HuH-7.5 (cell line): ENCODE measurements around the gene MS4A10.
"Not testable (repeated sequence)": the region's sequence is repeated elsewhere in the genome, so short reads cannot be mapped to it uniquely, and the experiment has no call there.

Experiments used
- DNase-seq: peaks from one replicate; pipeline ENCODE4 v3.0.0; 2011; ENCODE audit warnings: low spot score

Gene MS4A10

DNA sequence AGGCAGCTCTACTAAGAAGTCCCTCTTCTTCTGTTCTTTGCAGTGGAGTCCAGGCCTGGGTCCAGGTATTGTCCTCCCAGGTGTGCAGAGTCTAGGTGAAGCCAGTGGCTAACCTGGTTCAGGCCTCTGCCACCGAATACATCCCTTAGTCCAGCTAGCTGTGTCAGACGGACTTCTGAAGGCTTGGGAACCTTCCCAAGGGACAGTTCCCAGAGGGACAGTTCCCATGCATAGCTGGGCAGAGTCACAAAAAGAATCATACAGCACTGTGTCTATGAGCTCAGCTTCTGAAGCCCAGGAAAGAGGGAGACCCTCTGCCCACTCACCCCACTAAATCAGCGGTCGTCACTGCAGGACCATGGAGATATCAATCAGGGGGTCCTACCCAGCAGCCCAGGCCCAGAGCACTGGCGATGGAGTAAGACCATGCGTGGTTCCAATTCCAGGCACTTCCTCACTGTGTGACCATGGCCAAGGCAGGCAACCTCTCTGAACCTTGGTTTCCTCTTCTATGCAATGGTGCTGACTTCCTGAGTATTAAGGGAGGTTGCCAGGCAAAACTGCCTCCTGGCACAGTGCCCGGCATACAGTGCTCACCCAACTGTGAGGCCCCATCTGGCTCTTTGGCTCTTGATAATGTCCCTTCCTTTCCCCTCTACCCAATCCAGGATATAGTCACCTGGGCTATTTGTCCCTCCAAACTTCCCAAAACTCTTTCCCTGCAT lies 3.4 kb downstream of the MS4A10 start:
- no peak for DNase-seq

DNA sequence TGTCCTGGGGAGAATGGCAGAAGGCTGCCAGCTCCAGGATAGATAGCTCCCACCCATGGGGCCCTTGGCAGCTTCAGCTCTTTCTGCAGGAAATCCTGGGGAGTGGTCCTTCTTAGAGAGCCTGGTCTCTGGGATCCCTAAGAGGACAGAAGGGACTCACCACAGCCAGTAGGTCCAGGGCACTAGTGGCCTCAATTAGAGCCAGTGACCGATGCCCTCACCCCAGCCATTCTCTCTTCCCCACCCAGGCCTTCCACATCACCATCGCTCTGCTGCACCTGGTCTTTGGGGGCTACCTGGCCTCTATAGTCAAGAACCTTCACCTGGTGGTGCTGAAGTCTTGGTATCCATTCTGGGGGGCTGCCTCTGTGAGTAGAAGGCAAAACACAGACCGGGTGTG lies 5.6 kb downstream of the MS4A10 start:
- DNase-seq, result no peak

DNA sequence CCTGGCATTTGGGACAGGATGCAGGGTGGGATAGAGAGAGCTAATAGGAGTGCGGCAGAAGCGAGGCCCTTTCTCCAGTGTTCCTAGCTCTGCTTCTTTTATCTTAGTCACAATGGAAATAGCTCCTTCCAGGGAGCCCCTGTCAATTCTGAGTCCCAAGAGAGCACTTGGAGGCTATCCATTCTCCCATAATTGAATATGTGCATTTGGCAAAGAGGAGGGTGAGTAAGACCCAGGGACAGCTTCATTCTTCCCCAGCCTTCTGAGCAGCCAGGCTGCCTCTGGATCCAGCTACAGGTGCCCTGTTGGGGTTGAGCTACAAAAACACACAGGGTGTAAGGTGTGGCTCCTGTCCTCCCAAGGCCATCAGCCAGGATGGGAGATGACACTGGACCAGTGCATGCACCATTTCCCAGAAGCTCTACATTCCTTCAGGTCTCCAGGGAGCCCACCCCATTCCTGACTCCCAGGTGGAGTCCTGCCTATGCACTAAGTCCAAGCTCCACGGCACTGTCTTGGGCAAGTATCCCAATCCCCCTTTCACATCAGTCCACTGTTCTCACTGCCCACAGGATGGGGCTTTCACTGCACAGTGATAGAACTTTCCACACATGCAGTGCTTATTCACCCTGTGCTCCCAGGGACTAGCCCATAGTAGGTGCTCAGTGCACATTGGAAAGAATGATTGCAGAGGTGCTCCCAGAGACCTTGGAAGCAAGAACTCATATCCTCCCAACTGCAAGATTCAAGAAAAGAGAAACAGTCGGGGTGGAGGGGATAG lies 6.2 kb downstream of the MS4A10 start:
- no peak for DNase-seq

DNA sequence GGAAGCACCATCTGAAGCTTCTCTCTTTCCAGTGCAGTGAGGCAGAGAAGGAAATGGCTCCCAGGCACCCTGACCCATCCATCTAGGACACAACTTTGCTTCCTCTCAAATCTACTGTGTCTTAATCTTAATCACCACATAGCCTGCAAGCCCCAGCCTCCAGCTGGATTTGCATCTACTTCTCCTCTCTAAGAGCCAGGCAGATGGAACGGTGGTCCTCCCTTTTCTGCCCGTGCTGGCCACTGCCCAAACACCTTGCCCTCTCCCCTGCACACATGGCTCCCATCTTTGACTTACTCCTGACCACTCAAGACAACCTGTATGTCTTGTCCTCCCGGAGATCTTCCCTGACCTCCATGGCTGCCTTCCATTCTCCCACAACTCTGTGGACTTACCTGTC lies 7.4 kb downstream of the MS4A10 start:
- no peak for DNase-seq

DNA sequence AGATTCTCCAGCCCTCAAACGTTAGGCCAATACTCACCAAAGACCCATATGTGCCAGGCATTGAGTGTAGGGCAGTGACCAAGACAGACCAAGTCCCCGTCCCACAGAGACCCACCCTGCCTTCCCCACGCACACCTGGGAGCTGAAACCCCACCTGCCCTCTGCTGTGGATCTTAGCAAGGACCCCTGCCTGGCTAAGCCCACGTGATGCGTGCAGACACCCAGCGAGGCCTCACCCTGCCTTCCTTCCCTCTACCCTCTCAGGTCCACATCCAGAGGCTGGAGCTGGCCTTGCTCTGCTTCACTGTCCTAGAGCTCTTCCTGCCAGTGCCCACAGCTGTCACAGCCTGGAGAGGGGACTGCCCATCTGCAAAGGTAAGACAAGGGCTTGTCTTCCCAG lies 10.2 kb downstream of the MS4A10 start:
- no peak for DNase-seq

DNA sequence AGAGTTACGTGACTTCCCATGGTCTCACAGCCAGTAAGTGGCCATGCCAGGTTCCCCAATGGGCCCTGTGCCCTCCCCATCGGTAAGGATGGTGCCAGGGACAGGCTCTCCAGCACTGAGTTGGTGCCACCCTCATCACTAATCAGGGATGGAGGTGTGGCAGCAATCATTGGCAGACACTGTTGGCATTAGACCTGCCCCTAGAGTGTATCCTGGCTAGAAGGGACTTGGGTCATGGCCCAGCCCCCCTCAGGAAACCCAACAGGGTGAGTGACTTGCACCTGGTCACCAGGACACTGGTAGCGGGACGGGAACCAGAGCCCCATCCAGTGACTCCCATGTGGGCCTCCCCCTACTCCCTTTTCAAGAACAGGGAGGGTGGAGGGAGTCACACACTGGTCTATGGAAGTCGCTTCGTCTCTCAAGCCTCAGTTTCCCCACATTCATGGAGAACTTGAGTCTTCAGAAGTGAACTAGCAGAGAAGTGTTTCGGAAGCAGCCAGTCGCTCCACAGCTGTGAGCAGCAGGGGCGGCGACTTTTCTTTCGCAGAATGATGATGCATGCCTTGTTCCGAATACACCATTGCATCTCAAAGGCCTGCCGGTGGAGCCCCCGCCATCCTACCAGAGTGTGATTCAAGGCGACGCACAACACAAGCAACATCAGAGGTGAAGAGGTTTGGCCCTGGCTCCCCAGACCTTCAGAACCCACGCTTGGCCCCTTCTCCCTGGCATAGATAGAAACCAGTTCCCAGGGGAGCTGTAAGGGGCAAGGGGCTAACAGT lies 12.9 kb downstream of the MS4A10 start:
- no peak for DNase-seq

DNA sequence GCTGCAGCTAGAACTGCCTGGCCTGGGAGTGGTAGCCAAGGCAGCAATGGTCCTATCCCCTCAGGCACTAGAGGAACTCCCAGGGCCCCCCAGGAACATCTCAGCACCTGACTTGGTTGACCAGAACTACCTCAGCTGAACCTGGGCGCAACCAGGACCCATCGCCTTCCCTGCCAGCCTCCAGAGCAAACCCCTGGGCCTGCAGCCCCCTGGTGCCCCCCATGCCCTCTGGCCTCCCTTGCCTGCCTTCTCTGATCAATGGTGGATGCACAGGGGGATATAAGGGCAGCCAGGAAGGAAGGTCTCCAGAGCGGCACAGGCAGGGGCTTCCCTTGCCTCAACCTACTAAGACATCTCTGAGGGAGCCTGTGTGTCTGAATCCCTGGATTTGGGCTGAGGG lies 13.5 kb downstream of the MS4A10 start:
- DNase-seq, result no peak

DNA sequence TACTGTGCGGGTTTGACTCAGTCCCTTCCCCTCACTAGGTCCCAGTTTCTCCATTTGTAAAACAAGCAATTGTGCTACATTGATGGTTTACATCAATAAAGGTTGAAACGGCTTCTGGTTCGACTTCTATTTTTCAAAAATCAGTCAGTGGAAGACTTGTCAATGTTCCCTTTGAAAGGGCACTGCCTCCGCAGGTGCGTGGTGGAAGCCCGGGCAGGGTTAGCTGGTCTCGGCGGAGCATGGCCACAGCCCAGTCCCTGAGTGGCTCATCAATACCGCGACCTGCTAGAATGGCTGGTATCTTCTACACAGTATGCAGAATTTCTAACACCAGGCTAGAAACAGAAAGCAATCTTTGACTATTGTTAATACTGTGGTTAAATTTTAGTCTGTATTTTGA lies 16.1 kb downstream of the MS4A10 start:
- DNase-seq, result no peak

DNA sequence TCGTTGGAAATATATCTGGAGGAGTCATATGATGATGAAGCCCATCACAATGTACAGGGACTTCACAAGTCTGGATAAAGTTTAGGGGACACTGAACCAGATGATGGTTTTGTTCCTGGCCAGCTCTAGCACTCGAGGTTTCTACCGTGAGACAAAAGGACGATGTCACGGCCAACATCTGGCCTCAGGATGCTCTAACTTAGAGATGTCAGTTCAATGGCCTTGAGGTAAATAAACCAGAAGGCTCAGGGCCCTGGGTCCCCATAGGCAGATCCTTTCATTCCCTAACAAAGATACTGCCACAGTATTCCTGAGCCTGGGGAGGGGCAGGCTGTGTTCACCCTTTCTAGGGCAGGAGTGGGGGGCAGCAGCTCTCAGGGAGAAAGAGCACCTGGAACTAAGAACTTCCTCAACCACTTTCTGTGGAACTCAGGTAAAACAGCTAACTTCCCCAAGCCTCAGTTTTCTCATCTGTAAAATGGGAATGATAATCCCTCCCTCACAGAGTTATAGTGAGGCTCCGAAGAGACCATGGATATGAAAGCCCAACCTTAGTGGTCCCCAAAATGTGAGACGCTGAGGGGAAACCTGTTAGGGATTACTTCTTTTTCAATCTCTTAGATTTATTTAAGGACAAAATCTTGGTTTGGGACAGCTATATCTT lies 18.3 kb downstream of the MS4A10 start:
- DNase-seq, result no peak

DNA sequence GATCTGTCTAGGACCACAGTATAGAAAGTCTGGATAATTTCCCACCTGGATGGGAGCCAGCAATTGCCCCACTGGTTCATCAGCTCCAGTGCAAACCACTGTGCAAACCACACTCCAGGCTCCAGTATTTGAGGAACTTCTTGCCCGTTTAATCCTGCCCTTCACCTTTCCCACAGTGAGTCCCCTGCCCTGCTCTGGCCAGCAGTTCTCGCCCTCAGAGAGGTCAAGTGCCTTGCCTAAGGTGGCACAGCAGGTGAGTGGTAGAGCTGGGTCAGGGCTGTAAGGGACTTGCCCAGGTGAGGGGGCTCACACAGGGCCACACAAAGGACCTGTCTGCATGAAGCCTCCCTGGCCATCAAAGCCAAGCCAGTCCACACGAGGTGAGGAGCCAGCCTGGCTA lies 24.1 kb downstream of the MS4A10 start:
- no peak for DNase-seq

DNA sequence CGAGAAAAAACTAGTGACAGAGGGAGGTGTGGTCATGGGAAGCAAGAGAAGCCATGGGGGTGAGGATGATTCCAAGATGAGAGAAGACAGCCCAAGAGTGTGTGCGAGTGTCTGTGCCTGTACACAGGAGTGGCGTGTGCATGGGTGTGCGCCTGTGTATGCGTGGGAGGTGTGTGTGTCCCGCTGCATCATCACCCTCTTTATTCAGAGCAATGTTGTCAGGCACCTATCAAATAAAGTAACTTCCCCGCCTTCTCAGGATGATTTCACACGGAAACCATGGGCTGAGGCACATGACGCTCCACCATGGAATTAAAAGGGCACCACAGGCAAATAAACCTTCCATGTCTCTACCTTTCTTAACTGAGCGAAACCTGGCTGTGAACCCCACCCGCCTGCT lies 24.6 kb downstream of the MS4A10 start:
- no peak for DNase-seq

DNA sequence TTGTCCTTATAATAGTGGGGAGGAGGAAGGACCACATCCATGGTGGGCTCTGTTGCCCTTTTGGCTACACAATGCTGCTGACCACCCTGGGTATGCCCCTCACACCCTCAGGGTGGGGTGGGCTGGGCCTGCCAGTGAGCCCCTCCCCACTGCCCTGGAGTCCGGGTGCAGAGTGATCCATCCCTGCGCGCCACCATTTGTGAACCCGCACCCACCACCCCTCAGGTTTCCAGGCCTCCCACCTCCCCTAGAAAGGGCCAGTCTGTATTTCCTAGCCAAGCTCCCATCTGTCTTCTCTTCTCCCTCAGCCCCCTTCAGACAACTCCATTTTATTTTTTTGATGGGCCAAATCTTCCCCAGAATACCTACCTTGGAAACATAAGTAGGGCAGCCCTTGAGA lies 25.0 kb downstream of the MS4A10 start:
- no peak for DNase-seq

DNA sequence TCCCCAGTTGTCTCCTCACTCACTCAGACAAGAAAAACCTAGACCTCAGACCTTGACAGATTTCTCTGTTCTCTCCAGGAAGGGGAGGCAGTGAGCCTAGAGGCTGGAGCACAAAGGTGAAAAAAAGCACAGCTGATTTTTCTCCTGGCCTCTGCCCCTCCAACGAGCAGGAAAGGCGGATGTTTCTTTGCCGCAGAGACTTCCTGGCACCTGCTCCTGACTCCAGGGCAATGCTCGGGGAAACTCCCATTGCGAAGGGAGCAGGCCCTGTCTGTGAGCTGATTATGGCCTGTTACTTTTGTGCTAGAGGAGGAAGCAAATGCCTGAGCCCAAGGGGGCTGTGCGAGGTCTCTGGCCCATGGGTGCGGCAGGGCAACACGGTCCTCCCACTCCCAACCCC lies 25.4 kb downstream of the MS4A10 start:
- DNase-seq, result no peak

DNA sequence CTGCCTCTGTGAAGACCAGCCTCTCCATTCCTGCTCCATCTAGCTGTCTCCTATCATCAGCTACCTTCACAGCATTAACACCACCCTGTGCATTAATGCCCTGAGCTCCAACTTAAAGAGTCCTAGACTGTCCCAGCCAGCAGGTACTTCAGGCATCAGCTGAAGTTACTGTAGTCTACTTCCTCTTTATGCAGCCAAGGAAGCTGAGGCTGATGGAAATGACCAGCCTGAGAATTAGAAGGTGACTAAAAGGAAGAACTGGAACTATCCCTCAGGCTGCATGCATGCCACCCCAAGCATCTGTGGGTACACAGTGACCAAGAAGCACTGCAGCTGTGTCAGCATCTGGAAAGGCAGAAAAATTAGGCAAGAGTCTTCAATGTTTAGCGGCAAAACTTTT lies 28.2 kb downstream of the MS4A10 start:
- DNase-seq, result no peak

DNA sequence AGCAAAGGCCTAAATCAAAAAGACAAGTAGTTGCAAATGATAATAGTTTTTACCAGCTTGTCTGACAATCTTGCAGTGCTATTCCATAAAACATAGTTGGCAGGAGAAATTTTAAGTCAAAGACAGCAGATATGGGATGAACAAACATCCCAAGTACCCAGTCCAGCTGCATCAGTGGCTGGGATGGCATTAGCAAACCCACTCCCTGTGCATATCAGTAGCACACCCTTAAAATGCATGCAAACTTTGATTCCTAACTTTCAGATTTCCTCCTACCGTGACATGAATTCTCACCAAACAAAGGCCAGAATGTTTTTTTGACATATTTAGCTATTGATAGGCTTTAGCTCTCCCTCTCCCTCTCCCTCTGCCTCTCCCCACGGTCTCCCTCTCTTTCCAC lies 29.0 kb downstream of the MS4A10 start:
- no peak for DNase-seq

DNA sequence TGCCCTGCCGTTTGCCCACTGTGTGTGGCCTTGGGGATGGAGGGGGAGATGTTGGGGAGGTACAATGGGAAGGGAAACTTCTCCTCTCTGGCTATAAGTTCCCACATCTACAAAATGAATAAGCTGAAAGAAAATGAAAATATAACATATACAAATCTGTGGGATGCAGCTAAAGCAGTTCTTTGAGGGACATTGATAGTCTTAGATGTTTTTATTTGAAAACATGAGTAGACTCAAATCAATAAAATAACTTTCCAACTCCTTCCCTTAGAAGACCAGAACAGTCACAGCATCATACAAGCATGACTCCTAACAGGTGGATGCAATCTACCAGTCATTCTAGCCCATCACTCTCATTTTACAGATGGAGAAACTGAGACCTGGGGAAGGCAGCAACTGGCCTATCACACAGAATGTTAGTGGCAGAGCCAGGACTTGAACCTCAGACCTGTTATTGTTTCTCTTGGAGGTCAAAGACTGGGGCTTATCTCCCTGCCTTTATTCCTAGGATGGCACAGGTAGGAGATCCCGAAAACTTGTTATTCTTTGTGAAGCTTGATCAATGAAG lies 31.5 kb downstream of the MS4A10 start:
- no peak for DNase-seq

DNA sequence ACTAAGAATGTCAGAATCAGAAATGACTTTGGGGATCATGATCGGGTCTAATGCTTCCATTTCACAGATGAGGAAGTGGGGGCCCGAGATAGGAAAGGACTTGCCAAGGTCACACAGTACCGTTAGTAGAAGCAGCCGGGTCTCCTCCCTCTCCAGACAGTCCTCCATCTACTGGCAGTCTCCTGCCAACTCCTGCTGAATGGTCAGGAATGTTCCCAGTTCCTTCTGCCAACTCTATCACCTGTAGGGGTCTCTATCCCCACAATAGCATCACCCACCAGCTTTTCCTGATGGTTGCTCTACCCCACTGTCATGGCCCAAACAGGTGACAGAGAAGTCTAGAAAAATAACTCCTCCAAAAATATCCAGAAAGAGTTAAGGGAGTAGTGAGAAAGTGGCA lies 32.9 kb downstream of the MS4A10 start:
- no peak for DNase-seq

DNA sequence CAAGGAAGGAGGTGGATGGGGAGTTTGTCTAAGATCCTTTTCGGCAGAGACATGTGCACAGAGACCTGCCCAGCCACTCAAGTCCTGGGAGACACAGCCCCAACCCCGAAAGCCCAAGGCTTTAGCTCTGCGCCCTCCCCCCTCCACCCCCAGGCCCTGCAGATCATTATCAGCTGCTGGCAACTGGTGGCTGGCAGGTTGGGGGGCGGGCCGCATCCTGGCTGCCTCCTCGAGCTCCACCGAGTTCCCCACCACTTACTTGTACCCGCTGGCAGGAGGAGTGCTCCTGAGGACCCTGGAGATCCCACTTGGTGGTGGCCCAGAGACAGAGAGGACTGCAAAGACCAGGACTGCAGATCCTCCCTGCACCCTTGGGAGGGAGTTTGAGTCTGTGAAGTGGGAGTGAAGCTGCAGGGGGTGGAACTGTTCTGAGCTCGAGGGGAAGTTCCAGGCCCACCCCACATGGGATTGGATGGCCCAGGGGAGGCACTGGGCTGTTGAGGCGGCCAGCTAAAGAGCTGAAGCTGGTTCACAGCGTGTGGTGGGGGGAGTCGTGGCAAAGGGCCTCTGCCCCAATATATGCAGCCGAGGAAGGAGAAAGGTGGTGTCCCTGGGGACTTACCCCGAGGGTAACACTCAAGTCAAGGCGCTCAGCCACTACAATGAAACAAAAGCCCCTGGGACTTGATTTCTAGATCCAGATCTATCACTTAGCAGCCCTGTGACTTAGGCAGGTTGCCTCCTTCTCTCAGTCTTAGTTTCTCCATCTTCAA lies 36.9 kb downstream of the MS4A10 start:
- DNase-seq, result no peak

DNA sequence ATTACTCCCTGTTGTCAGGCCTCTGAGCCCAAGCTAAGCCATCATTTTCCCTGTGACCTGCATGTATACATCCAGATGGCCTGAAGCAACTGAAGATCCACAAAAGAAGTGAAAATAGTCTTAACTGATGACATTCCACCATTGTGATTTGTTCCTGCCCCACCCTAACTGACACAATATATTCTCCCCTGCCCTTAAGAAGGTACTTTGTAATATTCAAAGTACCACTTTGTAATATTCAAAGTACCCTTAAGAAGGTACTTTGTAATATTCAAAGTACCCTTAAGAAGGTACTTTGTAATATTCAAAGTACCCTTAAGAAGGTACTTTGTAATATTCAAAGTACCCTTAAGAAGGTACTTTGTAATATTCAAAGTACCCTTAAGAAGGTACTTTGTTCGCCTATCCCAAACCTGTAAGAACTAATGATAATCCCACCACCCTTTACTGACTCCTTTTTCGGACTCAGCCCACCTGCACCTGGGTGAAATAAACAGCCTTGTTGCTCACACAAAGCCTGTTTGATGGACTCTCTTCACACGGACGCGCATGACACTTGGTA lies 38.7 kb downstream of the MS4A10 start:
- not testable (repeated sequence) for DNase-seq

DNA sequence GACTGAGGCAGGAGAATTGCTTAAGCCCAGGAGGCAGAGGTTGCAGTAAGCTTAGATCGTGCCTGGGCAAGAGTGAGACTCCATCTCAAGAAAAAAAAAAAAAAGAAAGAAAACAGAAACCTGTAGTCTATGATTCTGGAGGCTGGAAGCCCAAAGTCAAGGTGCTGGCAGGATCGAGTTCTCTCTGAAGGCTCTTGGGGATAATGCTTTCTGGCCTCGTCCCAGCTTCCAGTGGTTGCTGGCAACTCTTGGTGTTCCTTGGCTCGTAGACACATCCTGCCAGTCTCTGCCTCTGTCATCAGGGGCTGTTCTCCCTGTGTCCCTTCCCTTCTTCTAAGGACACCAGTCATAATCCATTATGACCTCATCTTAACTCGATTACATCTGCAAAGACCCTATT lies 40.0 kb downstream of the MS4A10 start:
- DNase-seq, result no peak

DNA sequence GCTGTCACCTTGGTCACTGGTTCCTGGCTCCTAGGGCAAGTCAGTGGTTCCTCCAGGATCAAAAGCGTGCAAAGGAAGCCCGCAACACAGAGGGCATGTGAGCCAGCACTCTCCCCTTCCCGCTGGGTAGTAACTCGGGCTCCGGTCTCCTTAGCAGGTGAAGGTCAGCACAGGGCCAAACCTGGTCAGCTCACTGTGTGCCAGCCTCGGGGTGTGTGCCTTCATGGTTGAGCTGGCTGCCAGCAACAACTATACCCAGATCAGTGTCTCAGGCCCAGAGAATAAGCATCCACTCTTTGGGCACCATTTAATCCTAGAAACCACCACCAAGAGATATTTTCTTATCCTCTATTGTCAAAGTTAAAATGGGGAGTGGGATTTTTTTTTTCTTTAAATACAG lies 40.7 kb downstream of the MS4A10 start:
- DNase-seq, result no peak
